ENCODE data around the gene KCNE5. TPM values are rescaled to one million over a fixed set of nuclear protein-coding genes. Genes with fewer than 3 reads are reported as not detected.
"Not testable (repeated sequence)": the region's sequence is repeated elsewhere in the genome, so short reads cannot be mapped to it uniquely, and the experiment has no call there.

Gene KCNE5
- total RNA-seq, 1 donor from 2014 or later: 0.98 TPM

DNA sequence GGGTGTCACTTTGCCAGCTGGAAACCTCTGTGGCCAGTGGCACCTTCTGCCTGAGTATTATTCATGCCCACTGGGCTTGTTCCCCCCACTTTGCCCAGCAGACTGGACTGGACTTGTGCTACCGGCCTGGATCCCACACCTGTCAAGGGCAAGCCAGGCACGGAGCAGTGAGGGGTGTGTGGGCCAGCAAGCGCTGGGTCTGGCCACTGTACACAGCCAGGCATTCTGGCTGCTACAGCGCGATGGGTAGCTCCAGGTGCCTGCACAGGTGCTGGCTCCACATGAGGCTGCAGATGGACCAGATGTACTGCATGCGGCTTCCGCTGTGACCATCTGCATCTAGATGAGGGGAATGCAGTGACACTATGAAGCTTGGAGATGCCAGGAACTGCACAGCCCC lies 39.5 kb downstream of the KCNE5 start:
- H3K27me3 Mint-ChIP-seq (ENCODE audit: low read depth): peaks cover 8% of the 10 kb centered on the region
- no peak overlapping the region for H3K27ac Mint-ChIP-seq
- H3K9me3 Mint-ChIP-seq: no peaks in the 10 kb centered on the region

DNA sequence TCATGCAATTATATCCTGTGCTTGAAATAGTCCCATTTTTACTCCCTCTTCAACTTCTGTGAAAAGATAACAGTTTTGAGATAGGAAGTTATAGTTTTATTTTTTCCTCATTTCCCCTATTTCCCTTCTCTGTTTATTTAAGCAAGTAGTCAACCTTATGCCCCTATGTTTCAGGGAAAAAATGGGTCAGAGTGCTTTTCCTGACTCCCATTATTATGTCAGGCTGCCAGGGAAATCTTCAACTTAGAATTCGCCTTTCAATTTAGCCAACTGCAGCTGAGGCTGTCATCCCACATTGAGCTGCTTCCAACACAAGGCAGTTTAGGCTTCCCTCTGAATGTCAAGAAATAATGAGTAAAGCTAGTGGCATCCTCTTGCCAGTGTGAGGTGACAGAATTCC lies 46.1 kb downstream of the KCNE5 start:
- no peaks in the 10 kb centered on the region for H3K4me1 Mint-ChIP-seq (ENCODE audit: low read depth)
- H3K27me3 Mint-ChIP-seq (ENCODE audit: low read depth): peaks cover 3% of the 10 kb centered on the region
- H3K4me3 Mint-ChIP-seq (ENCODE audit: low read depth): no peak overlapping the region
- no peaks in the 10 kb centered on the region for H3K36me3 Mint-ChIP-seq (ENCODE audit: low read depth)
- H3K27ac Mint-ChIP-seq: no peak overlapping the region
- no peaks in the 10 kb centered on the region for H3K9me3 Mint-ChIP-seq
- no peak for DNase-seq (ENCODE audit: low spot score)
- intact Hi-C loops (cut with micrococcal nuclease): no loop called here

More for the DNA sequence above, 39.5 kb downstream of the KCNE5 start:
- DNase-seq (ENCODE audit: low spot score): no peak
- Mint-ChIP-seq H3K4me1 (ENCODE audit: low read depth) (no peaks in the 10 kb centered on the region), H3K4me3 (ENCODE audit: low read depth) (no peak overlapping the region), H3K36me3 (ENCODE audit: low read depth) (no peaks in the 10 kb centered on the region)
- intact Hi-C loops (cut with micrococcal nuclease): no loop called here

- no peak for DNase-seq (ENCODE audit: low spot score)
- H3K4me3 Mint-ChIP-seq (ENCODE audit: low read depth): no peak overlapping the region
- no peaks in the 10 kb centered on the region for H3K9me3 Mint-ChIP-seq
- H3K27ac Mint-ChIP-seq: no peak overlapping the region
- no peaks in the 10 kb centered on the region for H3K36me3 Mint-ChIP-seq (ENCODE audit: low read depth)
- no peaks in the 10 kb centered on the region for H3K4me1 Mint-ChIP-seq (ENCODE audit: low read depth)
- H3K27me3 Mint-ChIP-seq (ENCODE audit: low read depth): peaks cover 3% of the 10 kb centered on the region
- intact Hi-C loops (cut with micrococcal nuclease): no loop called here
These were observed 47.9 kb downstream of the KCNE5 start for GRCh38 chrX:109577055-109577454.

GRCh38 chrX:109576083-109576482 lies 48.9 kb downstream of the KCNE5 start:
- DNase-seq (ENCODE audit: low spot score); H3K4me3 Mint-ChIP-seq (ENCODE audit: low read depth); H3K27me3 Mint-ChIP-seq (ENCODE audit: low read depth); H3K27ac Mint-ChIP-seq; intact Hi-C loops (cut with micrococcal nuclease); H3K9me3 Mint-ChIP-seq; H3K36me3 Mint-ChIP-seq (ENCODE audit: low read depth); H3K4me1 Mint-ChIP-seq (ENCODE audit: low read depth): not testable (repeated sequence)

Other genes starting within 250 kb of the KCNE5 start
- not detected in 2 replicates for gene GUCY2F, start 143.1 kb downstream of the KCNE5 start, total RNA-seq
- gene NXT2, start 88.3 kb downstream of the KCNE5 start, total RNA-seq: 11.2 and 11.5 TPM in 2 replicates
- gene ACSL4, start 108.1 kb upstream of the KCNE5 start, total RNA-seq: 101 and 102 TPM in 2 replicates